ENCODE measurements around the gene RYR2.
A peak's percentile ranks its signal among the peaks of the same experiment; 100 is the strongest.

RYR2 gene

DNA sequence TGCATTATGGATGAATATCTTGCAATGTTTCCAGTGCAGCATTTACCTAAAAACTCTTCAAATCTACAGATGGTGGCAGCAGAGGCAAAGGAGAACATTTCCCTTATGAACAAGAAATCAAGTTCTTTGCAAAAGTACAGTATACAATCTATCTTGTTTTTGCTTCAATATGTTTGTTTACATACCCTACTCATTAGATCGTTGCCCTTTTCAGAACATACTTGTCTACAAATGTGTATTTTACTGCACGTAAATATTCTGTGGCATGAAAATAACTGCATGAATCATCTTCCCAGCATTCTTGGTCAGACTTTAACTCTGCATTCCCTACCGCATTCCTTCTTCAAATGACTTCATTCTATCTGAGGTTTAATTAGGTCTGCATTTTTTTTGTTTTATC is 636.0 kb downstream of the RYR2 start:
- peak; percentile 15 for DNase-seq (ENCODE audit: low spot score)

DNA sequence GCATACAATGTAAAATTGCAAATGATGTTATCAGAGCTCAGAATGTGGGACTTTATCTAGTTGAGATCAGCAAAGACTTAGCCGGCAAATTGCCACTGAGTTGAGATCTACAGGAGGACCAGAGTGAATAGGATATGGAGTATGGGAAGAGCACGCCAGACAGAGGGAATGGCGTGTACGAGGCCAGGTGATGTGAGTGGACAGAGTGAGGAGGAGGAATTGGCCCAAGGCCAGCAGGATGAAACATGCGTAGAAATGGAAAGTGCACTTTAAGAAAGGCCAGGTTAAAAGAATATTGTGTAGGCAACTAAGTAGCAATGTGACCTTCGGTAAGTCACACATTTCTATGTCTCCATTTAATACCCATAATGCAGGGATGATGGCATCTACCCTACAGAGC is 637.7 kb downstream of the RYR2 start:
- no peak for DNase-seq (ENCODE audit: low spot score)

DNA sequence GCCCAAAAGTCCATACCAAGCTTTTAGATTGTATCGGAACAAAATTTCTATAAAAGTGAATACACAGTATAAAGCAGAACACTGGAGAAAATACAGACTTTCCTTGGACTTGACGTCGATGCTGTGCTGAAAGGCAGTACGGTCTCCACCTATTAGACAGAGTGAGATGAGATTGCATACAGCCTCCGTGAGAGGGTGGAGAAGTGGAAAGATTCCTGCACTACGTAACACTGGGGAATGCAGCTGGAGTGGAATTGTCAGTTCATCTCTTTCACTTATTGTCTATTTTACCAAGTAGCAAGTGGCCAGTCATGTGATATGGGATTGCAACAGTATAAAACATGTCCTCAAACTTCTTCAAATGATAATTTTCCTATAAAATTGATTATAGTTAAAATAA is 639.2 kb downstream of the RYR2 start:
- no peak for DNase-seq (ENCODE audit: low spot score)

DNA sequence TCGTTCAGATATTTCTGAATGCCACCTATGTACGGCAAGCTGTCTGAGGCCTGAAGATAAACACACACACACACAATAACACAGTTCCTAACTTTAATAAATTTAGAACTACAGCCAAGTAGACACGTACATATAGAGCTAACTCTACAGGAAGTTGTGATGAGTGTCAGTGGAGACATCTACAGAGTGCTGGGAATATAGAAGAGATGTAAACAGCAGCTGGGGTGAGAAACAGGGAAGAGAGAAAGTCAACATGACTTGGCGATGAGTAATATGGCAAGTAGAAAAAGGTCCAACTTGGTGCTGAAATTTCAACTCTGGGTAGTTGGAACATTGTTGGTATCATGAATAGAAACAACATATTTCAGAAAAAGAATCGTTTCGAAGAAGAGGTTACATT is 642.3 kb downstream of the RYR2 start:
- DNase-seq (ENCODE audit: low spot score) = no peak

DNA sequence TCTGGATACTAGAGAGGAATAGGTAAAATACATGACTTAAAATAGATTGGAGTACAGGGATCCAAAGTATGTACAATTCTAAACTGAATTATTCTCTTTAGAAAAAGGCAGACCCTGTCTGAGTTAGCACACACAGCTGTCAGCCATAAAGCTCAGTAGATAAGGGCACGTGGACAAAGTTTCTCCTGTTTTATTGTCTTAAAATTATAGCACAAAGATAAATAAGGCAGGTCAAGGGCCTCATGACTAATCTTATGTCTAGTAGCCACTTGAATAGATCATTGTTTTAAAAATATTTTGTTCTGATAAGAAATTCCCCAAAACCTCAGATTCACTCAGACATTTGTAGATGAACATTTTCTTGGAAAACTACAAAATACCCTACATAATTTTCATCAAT is 643.6 kb downstream of the RYR2 start:
- no peak for DNase-seq (ENCODE audit: low spot score)

DNA sequence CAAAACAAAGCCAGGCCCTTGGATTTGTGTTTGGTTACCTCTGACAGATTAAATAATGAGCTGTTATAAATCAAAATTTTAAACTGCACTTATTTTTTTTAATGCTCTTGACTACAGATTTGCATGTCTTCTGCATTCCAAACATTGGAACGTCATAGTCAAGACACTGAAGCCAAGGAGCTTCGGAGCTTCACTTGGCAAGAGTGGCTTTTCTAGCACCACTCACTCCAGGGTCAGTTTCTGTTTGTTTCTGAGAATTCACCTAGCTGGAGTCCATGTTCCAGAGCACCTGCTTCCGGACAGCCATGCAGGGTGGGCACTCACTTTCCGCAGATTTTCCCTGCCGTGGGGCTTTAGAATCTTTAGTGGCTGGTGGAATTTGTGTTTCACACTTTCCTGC is 645.8 kb downstream of the RYR2 start:
- DNase-seq (ENCODE audit: low spot score) = no peak

DNA sequence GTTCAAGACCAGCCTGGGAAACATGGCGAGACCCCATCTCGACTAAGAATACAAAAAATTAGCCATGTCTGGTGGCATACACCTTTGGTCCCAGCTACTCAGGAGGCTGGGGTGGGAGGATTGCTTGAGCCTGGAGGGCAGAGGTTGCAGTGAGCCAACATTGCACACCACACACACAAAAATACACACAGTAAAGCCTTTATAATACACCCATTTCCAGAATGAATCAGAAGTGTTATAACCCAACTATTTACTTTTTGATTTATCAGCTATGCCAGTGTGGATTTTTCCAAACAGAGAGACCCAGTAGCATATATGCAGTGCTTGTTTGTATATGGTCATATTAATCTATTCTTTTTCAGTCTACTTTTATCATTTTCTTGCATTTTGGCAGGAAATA is 648.7 kb downstream of the RYR2 start:
- no peak for DNase-seq (ENCODE audit: low spot score)

DNA sequence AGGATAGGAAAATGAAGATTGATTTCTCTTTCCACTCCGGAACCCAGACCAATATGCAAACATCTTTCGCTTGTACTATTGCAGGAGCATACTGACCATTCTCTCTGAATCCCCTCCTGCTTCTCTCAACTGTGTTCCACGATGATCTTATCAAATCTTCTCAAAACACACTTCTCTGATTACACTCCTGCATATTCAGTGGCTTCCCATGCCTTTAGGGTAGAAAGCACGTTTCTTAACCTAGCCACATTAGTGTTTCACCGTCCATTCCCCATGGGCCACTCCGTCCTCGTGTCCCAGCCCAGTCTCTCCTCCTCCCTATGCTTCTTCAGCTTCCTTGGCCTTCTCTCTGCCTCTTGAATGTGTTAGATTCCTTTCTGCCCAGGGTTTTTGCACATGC is 650.3 kb downstream of the RYR2 start:
- no peak for DNase-seq (ENCODE audit: low spot score)

DNA sequence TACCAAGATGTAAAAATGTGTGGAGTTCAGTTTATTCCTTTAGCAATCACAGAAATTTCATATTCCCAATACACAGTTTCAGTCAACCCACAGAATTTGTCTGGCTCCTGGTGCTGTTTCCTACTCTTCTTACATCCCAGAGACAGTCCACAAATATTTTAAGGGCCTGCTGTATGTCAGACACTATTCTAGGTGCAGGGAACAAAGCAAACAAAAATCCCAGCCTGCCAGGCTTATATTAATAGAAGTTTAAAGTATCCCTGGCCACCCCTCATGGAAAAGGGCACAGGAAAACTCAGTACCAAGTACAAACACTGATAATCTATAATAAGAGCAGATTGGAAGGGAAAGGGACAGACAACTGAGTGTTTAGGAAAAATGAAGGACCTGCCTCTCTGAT is 653.9 kb downstream of the RYR2 start:
- no peak for DNase-seq (ENCODE audit: low spot score)

DNA sequence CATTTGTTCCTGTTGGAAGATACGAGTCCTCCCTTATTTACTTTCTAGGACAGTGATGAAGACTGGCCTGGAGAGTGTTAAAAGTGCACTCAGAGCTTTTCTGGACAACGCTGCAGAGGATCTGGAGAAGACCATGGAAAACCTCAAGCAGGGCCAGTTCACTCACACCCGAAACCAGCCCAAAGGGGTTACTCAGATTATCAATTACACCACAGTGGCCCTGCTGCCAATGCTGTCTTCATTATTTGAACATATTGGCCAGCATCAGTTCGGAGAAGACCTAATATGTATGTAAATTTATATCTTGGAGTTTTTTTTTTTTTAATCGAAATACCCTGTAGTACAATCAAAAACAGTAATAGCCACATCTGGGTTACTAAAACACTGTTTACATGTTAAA is 658.2 kb downstream of the RYR2 start:
- DNase-seq (ENCODE audit: low spot score) = no peak

DNA sequence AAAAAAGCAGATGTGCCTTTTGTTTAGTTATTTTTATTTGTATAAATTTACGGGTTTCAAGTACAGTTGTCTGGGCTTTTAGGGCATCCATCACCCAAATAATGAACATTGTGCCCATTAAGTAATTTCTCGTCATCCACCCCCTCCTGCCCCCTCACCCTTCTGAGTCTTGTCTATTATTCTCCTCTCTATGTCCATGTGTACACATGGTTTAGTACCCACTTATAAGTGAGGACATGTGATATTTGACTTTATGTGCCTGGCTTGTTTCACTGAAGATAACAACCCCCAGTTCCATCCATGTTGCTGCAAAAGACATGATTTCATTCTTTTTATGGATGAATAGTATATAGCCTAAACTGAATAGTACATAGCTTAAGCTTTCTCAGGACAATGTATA is 659.5 kb downstream of the RYR2 start:
- DNase-seq (ENCODE audit: low spot score) = no peak

DNA sequence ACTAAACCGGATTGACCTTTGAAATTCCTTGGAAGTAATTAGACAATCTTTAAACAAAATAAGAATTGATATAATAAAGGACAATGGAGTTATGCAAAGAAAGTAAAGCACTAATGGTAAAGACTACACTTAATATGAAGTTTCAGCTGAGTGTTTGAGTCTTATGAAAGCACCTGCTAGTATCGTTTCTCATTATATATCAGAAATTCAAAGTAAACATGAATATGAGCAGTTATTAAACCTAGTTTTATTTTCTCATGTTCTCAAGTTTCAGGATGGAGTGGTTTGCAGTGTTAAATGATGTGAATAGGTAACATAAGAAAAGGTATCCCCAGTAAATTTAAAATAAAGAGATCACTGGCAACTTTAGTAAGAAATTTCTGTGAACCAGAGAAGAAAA is 660.2 kb downstream of the RYR2 start:
- no peak for DNase-seq (ENCODE audit: low spot score)

DNA sequence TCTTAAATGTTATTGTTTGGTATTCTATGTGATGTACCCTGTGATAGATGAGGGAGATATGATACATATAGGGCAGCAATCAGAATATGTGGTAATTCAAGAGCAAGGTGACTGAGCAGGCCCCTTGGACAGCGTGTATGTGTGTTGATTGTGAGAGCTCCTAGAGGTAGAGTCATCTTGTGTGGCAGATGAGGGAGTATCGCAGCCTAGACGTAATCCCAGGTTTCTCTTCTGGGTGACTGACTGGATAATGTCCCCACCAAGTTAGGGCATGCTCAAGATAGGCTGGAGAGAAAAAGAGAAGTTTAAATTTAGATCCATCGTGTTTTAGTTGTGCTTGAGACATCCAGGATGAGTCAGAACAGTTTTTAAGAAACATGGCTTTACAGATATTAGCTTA is 663.5 kb downstream of the RYR2 start:
- no peak for DNase-seq (ENCODE audit: low spot score)

DNA sequence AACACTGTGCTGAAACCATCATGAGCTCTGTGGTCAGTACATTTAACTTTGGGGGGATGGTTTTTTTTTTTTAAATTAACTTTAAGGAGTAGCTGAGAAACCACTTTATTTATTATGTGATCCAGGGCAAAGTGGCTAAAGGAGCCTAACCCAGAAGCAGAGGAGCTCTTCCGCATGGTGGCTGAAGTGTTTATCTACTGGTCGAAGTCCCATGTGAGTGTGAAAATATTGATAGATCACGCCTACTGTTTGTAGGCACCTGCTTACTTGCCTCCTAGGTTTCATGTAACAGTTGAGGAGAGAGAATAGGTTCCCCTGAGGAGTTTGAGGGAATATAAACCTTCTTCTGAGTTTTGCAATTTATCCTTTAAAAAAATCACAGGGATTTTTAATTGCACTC is 667.4 kb downstream of the RYR2 start:
- no peak for DNase-seq (ENCODE audit: low spot score)

DNA sequence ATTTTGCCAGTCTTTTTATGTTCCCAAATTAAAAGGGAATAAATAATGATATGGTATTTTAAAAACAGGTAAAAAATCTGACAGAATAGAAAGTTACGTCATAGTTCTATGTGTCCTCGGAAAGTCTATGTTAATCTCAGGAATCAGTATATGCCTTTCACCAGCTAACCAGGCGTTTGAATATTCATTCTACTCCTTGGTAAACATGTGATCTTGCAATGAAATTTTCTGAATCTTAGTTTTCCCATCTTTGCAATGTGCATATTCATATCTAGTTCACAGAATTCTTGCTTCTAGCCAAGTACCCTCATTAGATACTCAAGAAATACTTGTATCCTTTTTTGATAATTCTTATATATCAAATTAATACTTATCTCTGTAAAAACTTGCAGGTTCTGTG is 669.3 kb downstream of the RYR2 start:
- no peak for DNase-seq (ENCODE audit: low spot score)

DNA sequence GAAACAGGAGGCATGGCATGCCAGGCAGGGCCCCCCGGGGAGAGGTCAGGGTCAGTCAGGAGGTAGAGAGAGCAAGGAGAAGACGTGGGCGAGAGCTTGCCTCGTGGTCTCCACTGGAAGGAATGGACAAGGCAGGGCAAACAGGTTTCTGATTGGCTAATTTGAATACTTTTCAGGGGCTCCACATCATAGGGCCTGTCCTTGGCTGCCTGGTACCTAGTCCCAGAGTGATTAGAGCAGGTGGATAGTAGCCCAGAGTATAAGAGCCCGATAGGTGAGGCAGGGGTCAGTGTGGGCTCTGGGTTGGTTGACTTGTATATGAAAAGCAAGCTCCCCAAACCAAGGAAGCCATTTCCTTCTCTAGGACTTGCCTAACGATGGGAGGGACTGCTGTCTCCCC is 670.1 kb downstream of the RYR2 start:
- DNase-seq (ENCODE audit: low spot score) = no peak

DNA sequence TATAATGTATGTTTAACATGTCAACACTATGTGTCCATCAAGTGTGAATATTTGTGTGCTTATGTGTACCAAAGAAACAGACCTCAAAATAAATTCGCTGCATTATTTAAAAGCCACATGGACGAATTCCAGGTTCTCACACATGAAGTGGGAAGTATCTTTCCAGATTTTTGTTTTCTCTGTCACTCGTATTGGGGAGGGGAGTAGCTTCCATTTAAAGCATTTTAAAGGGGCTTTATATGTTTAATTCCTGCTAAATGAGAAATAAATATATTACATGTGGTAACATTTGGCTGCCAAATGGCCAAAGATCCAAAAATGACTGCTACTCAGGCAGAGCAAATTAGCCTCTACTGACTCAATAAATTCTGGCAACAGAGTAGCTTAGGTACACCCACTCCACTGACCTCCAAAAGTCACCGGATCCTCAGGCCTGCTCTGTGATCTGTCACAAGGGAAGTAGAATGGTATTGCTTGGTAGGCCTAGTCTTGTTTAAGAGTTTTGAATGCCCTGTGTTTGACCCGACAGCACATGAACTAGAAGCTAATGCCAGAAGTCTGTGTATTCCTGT is 670.7 kb downstream of the RYR2 start:
- no peak for DNase-seq (ENCODE audit: low spot score)

DNA sequence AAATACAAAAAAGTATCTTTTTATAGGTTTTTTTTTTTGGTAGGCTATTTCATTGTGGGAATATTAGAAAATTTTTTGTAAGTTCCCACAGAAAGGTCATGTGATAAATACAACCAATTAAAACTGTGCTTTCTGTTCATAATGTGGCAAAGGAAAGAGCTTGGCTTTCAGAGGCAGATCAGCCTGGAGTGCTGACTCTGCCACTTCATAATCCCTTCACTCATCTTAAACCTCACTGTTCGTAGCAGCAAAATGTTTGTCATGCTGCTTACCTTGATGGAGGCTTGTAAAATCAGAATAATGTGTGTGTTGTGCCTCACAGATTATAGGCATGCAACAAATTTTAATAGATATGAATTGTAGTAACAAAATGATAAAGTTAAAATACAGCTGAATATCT is 671.9 kb downstream of the RYR2 start:
- DNase-seq (ENCODE audit: low spot score) = peak; percentile 26

DNA sequence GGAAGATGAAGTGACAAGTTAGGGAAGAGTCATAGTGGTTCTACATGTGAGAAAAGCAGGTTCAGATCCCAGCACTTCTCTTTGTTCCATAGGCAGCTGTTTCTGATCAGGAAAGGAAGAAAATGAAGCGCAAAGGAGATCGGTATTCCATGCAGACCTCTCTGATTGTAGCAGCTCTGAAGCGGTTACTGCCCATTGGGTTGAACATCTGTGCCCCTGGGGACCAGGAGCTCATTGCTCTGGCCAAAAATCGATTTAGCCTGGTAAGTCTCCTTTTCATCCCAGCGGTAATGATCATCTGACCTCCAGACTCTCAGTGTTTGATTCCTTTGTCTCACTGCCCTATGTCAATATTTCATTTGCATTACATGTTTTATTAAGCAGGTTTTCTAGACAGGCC is 675.1 kb downstream of the RYR2 start:
- no peak for DNase-seq (ENCODE audit: low spot score)

DNA sequence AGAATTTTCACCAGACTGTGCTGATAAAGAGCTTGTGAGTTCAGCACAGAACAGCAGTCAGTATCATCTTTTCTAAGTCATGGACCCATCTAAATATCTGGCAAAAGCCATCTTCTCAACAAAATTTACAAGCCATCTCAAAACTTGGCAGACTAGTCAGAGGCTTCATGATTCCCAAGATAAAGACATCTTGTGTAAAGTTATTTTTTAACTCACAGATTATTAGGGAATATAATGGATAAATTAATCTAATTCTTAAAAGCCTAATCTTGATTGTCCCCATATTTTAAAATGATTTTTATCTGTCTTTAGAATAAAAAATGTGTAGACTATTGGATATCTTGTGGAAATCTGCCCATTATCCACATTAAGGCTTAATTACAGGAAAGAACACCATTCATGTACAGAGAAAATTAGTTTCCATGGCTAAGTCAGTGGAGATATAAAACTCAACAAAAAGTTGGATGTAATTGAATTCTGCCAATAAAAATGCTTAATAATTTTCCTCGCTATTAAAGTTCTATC is 688.9 kb downstream of the RYR2 start:
- DNase-seq (ENCODE audit: low spot score) = no peak

DNA sequence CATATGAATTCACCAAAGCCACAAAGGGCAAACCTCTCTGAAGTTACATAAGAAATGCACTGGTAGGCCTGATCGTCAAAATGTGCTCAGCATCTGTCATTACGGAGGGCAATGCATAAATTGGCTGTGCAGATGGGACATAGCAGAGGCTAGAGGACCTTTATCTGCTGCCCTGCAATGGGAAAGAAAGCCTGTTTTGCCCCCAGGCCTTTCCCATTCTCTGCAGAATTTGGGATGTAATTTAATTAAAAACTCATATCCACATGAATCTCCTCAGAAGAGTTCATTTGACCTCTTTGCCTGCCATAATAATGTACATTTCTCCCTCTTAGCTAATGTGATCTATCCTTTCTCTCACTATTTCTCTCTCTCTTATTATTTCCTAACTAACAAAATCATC is 690.7 kb downstream of the RYR2 start:
- no peak for DNase-seq (ENCODE audit: low spot score)

DNA sequence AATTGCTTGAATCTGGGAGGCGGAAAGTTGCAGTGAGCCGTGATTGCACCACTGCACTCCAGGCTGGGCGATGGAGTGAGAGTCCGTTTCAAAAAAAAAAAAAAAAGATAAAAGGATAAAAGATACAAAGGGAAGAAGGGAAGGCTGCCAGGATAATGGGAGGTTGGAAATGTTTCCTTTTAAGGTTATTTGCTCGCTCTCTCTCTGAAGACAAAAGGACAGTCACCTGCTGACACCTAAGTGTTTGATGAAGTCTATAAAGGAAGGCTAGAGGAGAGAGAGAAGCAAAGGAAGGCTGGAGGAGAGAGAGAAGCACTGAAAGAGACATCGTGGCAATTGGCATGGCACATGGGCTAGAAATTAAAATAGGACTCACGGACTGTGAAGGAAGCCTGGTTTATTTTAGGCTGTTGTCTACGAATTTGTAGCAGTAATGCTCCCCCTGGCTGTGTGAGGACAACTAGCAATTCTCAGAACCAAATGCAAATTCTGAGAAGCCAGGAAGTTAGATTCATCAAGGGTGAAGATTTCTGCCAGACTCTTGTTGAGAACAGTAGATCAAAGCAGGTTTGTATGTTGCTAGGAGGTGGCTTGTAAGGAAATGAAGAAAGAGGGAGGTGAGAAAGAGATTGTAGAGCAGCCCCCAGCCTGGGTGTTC is 694.5 kb downstream of the RYR2 start:
- no peak for DNase-seq (ENCODE audit: low spot score)

DNA sequence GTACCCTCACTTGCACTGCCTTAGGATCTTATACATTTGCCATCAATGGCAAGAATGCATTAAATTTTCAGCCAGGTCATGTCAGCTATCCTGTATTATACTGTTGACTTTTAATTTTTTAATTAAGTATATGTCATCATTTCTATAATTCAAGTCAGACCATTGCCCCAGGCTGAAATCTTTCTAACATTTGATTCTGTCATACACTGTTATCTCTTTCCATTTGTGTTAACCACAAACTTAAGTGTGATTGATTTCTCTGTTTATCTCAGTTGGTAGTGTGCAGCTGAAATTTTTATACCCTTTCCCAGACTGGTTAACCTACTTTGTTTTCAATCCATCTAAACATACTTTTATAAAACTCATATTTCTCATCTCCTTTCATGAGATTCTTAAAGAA is 695.5 kb downstream of the RYR2 start:
- DNase-seq (ENCODE audit: low spot score) = no peak

DNA sequence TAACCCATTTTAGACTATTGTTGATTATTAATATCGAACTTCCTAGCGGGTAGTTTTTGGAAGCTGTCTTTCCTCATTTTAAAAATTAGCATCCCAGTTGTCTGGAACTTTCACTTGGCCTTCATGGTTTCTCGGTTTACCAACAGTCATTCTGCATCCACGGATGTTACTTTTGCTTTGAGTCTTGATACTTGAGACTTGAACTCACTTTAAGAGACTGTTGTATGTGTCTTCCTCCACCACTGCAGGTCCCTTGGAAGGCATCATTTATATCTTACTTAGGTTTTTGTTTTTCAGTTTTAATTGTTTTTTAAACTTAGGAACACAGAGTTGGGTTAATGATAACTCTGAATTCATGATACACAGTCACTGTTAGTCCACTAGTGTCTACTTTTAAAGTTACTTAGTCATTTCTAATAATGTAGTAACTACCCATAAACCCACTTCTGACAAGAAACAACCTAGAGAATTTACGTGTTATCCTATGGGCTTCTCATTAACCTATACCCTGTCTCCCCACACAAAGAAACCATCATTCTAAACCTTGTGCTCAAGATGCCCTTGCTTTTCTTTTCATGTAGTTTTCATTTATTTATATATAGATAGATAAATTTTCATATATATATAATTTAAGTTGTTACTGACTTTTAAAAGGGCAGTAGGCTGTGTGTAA is 696.1 kb downstream of the RYR2 start:
- DNase-seq (ENCODE audit: low spot score) = no peak
